Loucy (cell line): Measurements from ENCODE around the gene ATRNL1.

Source experiments
- H2AFZ ChIP-seq: fragments of 200-600 bp; sonication (generic); 2 replicates; pipeline ENCODE4 v1.6.0; 2016; ENCODE audit warnings: antibody characterized with exemption, mild to moderate bottlenecking, low read length, moderate library complexity
- H3F3A ChIP-seq: fragments of 200-600 bp; 2 replicates; pipeline ENCODE4 v1.6.0; 2016; ENCODE audit warnings: antibody characterized with exemption, low read depth, mild to moderate bottlenecking
- H3K27me3 ChIP-seq: fragments of 200-600 bp; sonication (generic); 2 replicates; pipeline ENCODE4 v1.6.1; 2014; ENCODE audit warnings: low read length, mild to moderate bottlenecking; ENCODE audit not compliant: insufficient read depth, poor library complexity, severe bottlenecking
- H3K36me3 ChIP-seq: fragments of 200-600 bp; sonication (generic); 2 replicates; pipeline ENCODE4 v1.6.1; 2016; ENCODE audit warnings: low read length; ENCODE audit not compliant: insufficient read depth
- H3K4me1 ChIP-seq: fragments of 200-600 bp; sonication (generic); 2 replicates; pipeline ENCODE4 v1.5.1; 2014; ENCODE audit warnings: low read length, mild to moderate bottlenecking; ENCODE audit not compliant: insufficient read depth, poor library complexity, severe bottlenecking
- H3K4me2 ChIP-seq: fragments of 200-600 bp; sonication (generic); 2 replicates; pipeline ENCODE4 v1.6.0; 2014; ENCODE audit warnings: antibody characterized with exemption, low read length, low read depth, mild to moderate bottlenecking; ENCODE audit not compliant: poor library complexity, severe bottlenecking
- H3K4me3 ChIP-seq: fragments of 200-600 bp; sonication (generic); 2 replicates; pipeline ENCODE4 v1.5.1; 2014; ENCODE audit warnings: low read length, mild to moderate bottlenecking, mixed read lengths; ENCODE audit not compliant: poor library complexity, severe bottlenecking
- H3K79me2 ChIP-seq: fragments of 200-600 bp; sonication (generic); 2 replicates; pipeline ENCODE4 v1.6.1; 2014; ENCODE audit warnings: low read length; ENCODE audit not compliant: insufficient read depth
- H3K9ac ChIP-seq: fragments of 200-600 bp; sonication (generic); 2 replicates; pipeline ENCODE4 v1.6.0; 2014; ENCODE audit warnings: mild to moderate bottlenecking, low read depth, low read length, moderate library complexity; ENCODE audit not compliant: poor library complexity, severe bottlenecking
- H3K9me2 ChIP-seq: fragments of 200-600 bp; sonication (generic); replicated peaks from 2 replicates; pipeline ENCODE4 v1.6.1; 2016; ENCODE audit warnings: low read depth, low read length, mixed read lengths
- H3K9me3 ChIP-seq: fragments of 200-600 bp; sonication (generic); 2 replicates; pipeline ENCODE4 v1.6.1; 2014; ENCODE audit warnings: mild to moderate bottlenecking, antibody characterized with exemption, low read length, low read depth; ENCODE audit not compliant: insufficient read depth
- H4K20me1 ChIP-seq: fragments of 200-600 bp; sonication (generic); 2 replicates; pipeline ENCODE4 v1.6.0; 2014; ENCODE audit warnings: antibody characterized with exemption, low read length, mild to moderate bottlenecking; ENCODE audit not compliant: insufficient read depth, poor library complexity, severe bottlenecking
- CTCF ChIP-seq: fragments of 200-600 bp; sonication (generic); conservative IDR thresholded peaks from 2 replicates; pipeline ENCODE4 v1.5.1; 2014; ENCODE audit warnings: mild to moderate bottlenecking, antibody characterized with exemption, low read length
- EZH2phosphoT487 ChIP-seq: fragments of 200-600 bp; IDR thresholded peaks from 2 replicates; pipeline ENCODE4 v1.6.1; 2018; ENCODE audit warnings: antibody characterized with exemption, mild to moderate bottlenecking, moderate library complexity, borderline replicate concordance

The ATRNL1 gene

GRCh38 chr10:115945701-115946445 is 852.7 kb downstream of the ATRNL1 start:
- Histone ChIP-seq H3K79me2 (no peaks in the 10 kb centered on the region), H3K36me3 (no peaks in the 10 kb centered on the region), H3K27me3 (no peaks in the 10 kb centered on the region), H3K4me3 (no peak overlapping the region), H4K20me1 (no peaks in the 10 kb centered on the region), H3F3A (no peaks in the 10 kb centered on the region), H2AFZ (no peak overlapping the region), H3K9ac (no peak overlapping the region), H3K4me2 (no peak overlapping the region), H3K9me2 (no peaks in the 10 kb centered on the region), H3K4me1 (peaks cover 20% of the 10 kb centered on the region), H3K9me3 (no peaks in the 10 kb centered on the region; the same call in 1 of the 2 replicates)
- TF ChIP-seq CTCF: no peak
- TF ChIP-seq EZH2phosphoT487: no peak

- Histone ChIP-seq H3K36me3 (no peaks in the 10 kb centered on the region), H2AFZ (no peak overlapping the region), H3K4me2 (no peak overlapping the region), H3K9me3 (no peaks in the 10 kb centered on the region), H4K20me1 (no peaks in the 10 kb centered on the region), H3K4me1 (peaks cover 10% of the 10 kb centered on the region), H3K27me3 (no peaks in the 10 kb centered on the region), H3K9ac (no peak overlapping the region), H3K79me2 (no peaks in the 10 kb centered on the region), H3K9me2 (no peaks in the 10 kb centered on the region), H3F3A (no peaks in the 10 kb centered on the region), H3K4me3 (no peak overlapping the region)
- TF ChIP-seq CTCF (no peak), EZH2phosphoT487 (no peak)
Measured at GRCh38 chr10:115947104-115947503, 853.9 kb downstream of the ATRNL1 start.

- Histone ChIP-seq H3K4me1 (peaks cover 7% of the 10 kb centered on the region), H3K9ac (no peak overlapping the region), H3K4me3 (no peak overlapping the region), H3K79me2 (no peaks in the 10 kb centered on the region), H3K9me2 (no peaks in the 10 kb centered on the region), H3K9me3 (no peaks in the 10 kb centered on the region), H3F3A (no peaks in the 10 kb centered on the region), H3K4me2 (no peak overlapping the region), H4K20me1 (no peaks in the 10 kb centered on the region), H3K36me3 (no peaks in the 10 kb centered on the region), H2AFZ (no peak overlapping the region), H3K27me3 (no peaks in the 10 kb centered on the region)
- TF ChIP-seq CTCF (peak; percentile 70), EZH2phosphoT487 (no peak)
Measured at GRCh38 chr10:115948465-115948864, 855.3 kb downstream of the ATRNL1 start.
